GM19468 (cell line): Measurements from ENCODE around the gene ADAT1.

ENCODE experiments used
- ATAC-seq: cut with Tn5 transposase; IDR thresholded peaks from one replicate; pipeline ENCODE4 v1.9.1; 2021; ENCODE audit warnings: mild to moderate bottlenecking, moderate library complexity, moderate number of reproducible peaks; ENCODE audit not compliant: unreplicated experiment; ENCODE audit errors: extremely low read depth

Gene ADAT1

DNA sequence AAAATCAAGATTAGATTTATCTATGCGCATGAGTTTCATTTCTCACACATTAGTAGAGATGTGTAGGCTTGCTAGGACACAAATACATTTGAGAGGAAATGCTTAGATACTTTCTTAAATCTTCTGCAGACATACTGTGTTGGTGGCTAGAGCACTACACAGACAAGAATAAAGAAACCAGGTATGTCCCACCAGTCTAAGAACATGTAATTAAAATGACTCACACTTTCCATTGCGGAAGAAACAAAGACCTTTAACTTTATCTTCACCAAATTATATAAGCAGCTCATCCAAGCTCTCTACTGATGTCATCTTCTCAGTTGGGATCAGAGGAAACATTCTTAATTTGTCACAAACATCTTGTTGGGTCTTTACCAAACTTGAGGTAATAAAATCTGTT, 44.4 kb downstream of the ADAT1 start:
- ATAC-seq: no peak

DNA sequence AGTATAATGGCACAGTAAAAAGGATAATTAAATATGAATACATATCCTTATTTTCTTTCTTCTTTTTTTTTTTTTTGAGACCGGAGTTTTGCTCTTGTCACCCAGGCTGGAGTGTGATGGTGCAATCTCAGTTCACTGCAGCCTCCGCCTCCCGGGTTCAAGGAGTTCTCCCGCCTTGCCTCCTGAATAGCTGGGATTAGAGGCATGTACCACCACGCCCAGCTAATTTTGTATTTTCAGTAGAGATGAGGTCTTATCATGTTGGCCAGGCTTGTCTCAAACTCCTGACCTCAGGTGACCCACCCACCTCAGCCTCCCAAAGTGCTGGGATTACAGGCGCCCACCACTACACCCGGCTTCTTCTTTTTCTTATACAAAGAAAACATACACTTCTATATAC, 44.9 kb downstream of the ADAT1 start:
- ATAC-seq: no peak

DNA sequence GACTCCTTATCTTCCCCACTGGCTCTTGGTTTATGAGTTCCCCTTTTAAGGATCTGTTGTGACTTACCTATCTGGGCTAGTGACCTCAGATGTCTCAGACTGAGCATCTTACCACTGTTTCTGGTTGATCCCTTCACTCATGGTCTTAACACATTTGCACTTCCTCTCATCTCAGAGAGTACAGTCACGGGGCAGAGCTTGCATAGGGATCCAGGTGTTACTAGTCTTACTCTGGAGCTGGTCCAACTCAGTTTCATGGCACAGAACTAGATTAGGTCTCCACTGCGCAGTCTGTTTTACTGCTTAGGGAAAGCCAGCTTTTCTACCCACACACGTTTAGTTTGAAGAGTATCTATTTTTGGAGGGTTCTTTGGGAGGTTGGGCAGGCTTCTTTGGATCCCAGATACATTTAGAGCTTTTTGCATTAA, 46.7 kb downstream of the ADAT1 start:
- ATAC-seq: no peak

DNA sequence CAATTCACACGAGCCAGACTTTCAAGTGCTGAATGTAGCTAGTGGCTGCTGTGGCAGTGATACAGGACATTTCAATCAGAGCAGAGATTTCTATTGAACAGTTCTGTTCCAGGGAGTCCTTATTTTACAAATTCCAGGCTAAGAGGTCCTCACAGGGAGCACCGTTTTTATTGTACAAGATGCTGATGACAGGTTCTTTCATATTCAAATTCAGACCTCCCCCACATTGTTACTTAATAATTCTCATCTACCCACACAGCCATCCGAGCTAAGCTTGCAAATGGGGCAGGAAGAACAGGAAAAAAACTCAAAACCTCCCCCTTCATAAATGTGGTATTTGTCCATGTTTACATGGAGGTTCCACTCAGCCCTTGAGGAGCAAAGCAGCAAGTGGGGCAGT, 47.1 kb downstream of the ADAT1 start:
- ATAC-seq: no peak

DNA sequence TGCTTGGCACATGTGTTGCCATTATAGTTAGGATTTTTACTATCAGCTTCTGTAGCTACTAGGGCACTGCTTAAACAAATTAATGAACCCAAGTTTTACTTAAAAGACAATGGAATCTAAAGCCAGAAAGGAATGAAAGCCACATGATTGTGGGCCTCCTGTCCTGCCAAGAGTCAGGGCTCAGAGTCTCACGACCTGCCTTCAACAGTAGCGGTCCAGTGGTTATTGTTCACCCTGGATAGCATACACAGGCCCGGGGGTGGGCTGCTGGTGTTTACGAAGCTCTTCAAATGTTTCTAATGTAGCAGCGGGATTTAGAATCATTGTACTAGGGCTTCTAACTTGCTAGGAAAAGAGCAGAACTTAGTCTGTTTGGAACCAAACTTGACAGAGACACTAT, 49.1 kb downstream of the ADAT1 start:
- no peak for ATAC-seq

DNA sequence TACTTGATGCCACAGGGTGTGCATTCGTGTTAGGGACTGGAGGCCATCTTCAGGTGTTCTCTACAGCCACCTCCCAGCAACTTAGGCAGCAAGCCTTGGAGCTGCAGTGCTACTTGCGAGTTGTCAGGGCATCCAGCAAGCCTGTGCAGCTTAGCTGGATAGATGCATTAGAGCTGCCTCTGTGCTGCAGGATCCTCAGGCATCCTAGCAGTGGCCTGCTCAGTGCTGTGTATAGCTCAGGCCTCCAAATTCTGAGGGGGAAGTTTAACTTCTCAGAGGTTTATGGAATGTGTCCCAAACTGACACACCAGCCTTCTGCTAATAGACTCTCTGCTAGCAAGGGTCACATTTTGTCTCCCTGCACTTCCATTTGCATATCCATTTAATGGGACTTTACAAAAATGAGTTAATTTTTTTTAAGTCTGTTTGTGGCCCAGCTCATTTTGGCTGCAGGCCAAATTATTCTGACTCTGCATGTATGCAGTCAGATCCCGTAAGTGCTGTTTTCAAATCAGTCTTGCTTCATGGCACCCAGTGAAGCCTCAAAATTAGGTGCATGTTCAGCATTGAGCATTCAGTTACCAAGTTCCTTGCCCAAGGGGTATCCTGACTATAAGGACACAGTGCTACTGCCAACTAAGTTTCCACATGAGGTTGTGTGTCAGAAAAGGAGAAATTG, 50.1 kb downstream of the ADAT1 start:
- ATAC-seq: no peak

DNA sequence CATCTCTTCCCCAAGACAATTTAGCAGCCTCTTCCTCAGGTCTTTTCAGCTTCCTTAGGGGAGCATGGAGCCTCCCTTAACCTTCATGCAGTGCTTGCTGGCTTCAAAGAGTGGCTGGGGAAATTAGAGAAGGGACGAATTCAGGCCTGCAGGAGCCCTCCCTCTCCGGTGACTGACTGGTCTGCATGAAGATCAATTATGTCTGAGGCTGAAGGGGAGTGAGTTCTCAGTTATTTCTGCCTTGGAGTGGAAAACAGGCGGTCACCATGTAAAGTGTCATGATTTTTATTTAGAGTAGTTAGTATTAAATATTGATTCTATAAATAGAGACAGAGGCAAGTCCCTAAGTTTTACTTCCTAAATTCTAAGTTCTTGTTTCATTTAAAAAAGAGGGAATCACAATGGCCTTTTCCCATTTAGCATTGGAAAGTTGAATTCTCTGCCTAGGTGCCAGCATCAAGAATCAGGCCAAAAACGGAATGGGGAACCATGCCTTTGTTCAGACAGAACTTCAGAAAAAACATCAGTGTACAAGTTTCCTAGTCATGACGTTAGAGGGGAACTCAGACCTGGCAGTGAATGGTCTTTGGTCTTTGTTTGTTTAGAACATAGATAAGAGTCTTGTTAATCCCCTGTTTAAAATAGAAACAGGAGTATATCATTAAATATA, 52.5 kb downstream of the ADAT1 start:
- ATAC-seq: no peak

DNA sequence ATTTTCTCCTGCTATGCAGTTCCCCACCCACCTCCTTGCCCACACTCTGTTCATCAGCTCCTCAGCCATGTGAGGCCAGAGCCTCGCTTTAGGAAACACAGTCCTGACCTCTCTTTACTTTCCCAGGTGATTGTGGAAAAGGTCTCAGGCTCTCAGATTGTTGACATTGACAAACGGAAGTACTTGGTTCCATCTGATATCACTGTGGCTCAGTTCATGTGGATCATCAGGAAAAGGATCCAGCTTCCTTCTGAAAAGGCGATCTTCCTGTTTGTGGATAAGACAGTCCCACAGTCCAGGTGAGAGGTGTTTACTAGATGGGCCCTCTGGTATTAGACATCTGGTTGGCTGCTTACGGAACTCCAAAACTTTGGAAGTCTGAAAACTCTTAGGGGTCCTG, 55.2 kb downstream of the ADAT1 start:
- ATAC-seq: no peak

DNA sequence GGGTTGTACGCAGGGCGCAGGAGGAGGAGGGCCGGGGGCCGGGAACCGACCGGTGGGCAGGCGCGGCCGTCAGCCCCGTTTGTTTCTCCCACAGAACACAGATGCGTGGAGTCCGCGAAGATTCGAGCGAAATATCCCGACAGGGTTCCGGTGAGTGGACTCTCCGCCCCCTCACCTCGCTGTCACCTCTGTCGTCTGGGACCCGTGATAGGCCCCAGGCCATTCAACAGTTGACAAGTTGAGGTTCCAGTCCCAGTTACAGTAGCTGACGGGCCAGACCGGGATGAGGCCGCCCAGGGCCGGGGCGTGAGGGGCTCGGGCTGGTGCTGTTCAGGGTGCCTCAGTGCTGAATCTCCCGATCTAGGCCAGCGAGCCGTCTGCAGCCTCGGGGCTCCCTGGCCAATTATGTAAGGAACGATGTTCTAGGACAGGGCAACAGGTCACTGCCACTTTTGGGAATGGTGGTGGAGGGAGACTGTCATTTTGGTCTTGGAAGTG, 56.3 kb downstream of the ADAT1 start:
- no peak for ATAC-seq

DNA sequence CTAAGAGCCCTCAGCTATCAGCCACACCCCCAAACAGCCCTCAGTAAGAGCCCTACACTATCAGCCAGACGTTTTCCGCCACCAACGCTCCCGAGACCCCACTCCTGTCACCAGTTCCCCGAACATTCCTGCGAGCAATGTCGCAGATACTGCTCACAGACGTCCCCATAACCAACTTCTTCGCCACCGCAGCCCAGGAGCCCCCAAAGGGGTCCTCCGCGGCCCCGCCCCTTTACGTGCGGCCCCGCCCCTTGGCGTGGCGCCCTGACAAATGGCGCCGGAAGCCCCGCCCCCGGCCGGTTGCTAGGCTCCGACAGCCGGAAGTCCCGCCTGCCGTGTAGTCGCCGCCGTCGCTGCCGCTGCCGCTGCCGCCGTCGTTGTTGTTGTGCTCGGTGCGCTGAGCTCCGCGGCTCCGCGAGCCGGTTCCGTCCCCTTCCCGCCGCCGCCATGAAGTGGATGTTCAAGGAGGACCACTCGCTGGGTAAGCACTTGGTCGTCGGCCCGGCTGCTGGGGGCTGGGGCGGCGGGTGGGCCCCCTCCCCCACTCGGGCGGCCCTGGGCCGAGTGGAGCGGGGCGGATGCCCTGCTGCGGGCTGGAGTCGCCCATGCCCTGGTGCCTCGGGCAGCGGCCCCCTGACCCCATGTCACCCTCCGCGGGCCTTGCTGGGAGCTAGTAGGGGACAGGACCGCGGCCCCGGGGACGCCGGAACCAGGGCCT, 56.9 kb downstream of the ADAT1 start, which contains the start of gene GABARAPL2:
GABARAPL2 (plus strand) TSS at position 340 of the 718 bp plus-strand sequence; CDS start at position 448, 108 bp downstream.
- peak; percentile 66 for ATAC-seq

DNA sequence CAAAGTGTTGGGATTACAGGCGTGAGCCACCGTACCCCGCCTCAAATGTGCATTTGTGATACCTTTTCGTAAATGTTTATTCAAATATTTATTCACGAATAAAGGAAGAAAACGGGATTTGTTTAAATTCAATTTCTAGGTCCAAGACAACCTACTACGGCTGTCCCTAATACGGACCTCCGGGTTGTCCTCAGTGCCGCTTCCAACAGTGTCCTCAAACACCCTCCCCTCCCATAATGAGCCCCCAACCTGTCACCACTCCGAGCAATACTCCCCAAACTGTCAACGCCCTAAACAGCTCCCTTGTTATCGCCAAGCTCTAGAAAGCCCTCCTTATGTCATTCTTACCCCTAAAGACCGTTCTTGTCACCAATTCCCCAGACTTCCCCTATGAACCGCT, 57.4 kb downstream of the ADAT1 start:
- no peak for ATAC-seq

DNA sequence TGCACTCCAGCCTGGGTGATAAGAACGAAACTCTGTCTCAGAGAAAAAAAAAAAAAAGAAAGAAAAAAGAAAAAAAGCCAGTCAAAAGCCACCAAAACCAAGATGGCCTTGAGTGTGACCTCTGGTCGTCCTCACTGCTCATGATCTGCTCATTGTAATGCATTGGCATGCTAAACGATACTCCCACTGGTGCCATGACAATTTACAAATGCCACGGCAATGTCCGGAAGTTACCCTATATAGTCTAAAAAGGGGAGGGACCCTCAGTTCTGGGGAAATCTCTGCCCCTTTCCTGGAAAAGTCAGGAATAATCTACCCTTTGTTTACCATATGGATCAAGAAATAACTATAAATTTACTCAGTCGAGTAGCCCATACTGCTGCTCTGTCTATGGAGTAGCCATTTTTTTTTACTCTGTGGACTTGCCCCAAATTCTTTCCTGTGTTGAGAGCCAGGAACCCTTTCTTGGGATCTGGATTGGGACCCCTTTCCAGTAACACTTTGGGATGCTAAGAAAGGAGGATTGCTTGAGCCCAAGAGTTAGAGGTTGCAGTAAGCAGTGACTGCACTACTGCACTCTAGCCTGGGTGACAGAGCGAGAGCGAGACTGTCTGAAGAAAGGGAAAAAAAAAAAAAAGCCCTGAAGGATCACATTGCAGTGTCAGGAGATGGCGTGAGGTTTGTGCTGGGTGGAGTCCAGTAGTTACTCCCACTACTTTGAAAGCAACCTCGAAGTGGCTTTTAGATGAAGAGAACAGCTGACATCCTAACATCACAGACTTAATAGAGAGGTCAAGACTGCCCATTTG, 63.3 kb downstream of the ADAT1 start:
- ATAC-seq: no peak

DNA sequence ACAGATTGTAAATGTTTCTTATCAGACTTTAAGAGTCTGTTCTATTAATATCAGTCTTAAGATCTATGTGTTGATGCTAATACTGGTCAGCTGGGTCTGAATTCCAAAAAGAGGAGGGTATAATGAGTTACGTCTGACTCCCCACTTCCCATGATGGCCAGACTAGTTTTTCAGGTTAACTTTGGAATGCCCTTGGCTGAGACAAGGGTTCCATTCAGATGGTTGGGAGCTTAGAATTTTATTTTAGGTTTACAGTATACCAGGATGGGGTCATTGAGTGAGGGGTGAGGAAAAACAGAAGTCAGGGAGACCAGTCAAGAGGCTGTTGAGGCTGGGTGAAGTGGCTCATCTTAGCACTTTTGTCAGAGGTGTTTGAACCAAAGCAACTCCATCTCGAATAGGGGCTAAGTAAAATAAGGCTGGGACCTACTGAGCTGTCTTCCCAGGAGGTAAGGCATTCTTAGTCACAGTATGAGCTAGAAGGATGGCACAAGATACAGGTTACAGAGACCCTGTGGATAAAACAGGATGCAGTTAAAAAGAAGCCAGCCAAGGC, 64.2 kb downstream of the ADAT1 start:
- ATAC-seq: no peak

DNA sequence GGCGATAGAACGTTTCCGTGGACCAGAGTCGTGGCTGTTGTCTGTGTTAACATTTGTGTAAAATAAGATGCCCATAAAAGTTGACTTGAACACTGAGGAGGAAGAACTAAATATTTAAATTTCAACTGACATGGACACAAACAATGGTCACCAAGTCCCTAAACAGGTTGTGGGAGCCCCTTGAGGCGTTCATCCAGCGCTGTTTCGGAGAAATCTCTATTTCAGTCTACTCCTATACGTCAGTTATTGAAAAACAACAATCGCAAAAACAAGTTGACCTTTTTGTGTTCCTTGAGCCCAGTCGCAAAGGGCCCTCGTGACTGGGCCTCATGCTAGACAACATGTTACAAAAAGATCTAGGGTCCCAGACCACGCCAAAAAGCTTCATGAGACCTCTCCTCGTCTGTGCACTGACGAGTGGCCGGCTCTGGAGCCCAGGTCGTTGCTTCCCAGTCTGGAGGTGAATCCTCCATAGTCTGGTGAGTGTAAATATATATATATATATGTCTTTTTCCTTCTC, 66.6 kb downstream of the ADAT1 start:
- ATAC-seq: no peak

DNA sequence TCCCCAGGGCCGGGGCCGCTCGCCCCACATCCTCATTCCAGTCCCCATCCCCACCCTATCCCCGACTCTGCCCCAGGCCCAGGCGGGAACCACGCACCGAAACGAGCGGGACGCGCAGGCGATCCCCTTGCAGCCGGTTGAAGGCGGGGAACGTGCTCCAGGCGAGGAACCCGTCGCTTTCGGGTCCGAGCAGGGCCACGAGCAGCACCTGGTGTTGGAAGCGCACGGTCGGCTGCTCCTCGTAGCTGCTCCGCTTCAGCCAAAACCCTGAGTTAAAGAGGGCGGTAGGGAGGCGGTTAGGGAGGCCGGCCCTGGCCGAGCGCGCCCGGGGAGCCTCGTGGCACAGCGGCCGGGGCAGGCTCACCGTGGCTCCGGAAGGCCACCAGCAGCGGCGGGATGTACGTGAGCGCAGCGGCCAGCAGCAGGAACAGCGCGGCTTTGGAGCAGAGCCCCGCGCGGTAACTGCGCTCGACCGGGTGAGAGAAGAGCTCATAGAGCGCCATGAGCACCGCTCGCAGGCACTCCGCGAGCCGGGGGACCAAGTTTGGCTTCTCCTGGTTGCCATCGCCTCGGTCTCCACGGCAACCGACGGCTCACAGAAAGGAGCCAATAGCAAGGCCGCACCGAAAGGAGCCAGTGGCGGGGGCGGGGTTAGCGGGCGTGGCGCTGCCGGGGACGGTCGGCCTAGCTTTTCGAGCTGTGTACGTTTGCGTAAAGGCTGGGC, 67.2 kb downstream of the ADAT1 start, which contains the start of gene TMEM231:
TMEM231 (minus strand) TSS at position 546 of the 724 bp plus-strand sequence; CDS start at position 503, 43 bp downstream.
- peak; percentile 97 for ATAC-seq

DNA sequence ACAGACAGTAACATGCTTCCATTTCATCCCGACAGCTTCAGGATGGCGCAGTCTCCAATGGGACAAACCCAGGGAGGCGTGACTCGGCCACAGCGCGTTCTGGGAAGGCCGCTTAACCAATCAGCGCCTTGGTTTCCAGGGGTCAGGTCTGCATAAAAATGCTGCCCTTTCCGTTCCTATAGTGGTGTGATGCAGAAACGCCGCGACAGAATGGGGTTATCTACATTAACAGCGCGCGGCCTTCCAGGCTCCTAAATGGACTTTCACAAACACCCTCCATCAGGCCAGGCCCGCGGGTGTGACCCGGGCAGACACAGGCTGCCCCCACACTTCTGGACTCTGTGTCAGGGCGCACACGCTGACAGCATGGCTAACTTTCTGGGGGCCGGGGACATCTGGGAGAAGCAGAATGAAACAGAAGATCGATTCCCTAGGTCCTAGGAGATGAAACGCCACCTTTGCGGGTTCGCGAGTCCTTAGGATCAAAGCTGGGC, 67.8 kb downstream of the ADAT1 start:
- no peak for ATAC-seq

DNA sequence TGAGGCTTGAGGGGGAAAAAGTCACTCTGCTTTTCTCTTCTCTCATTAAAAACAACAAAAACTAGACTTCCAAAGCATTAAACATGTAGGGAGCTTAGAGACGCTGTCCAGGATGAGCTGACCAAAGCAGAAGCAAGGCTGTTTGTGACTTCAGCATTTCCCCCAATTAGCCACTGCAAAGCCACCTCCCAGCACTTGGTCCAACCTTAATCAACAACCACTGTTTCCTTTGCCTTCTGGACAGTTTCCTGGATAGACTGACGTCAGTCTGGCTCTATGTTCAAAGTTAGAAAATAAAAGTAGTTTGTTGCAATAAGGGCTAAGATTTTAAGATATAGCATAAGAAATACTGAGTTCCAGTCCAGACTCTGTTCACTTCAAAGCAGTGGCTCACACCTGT, 70.1 kb downstream of the ADAT1 start:
- no peak for ATAC-seq

DNA sequence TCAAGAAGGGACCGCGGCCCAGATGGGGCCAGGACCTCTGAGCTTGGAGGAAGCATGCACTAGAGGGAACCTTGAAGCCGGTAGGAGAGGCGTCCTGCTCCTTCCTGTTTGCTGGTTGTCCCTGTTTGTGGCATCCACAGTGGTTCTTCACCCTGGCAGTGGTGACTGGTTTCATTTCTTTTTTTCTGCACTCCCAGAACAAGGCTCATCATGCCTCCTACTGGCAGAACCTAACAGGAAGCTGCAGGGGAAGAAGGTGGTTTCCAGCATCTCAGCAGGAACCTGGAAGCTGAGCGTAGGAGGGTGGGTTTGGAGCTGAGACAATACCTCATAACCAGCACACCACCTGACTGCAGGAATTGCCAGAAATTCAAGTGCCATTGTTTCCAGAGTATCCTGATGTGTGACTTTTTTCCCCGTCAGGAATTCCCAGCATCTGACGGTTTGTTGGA, 72.8 kb downstream of the ADAT1 start:
- ATAC-seq: peak; percentile 70
